ENCODE results near the gene RSPH1.

- TF ChIP-seq EP300 (IDR thresholded peaks at IDR 0.05; ENCODE audit: borderline replicate concordance in 1 of 2, low read depth in 1 of 2, low read length in 1 of 2): no peak
- TF ChIP-seq JUND (IDR thresholded peaks at IDR 0.05): no peak
- TF ChIP-seq CTCF (IDR thresholded peaks at IDR 0.05): no peak
- no peak for TF ChIP-seq MAX (IDR thresholded peaks at IDR 0.05; ENCODE audit: low read depth)
- TF ChIP-seq GABPA (IDR thresholded peaks at IDR 0.05; ENCODE audit: low read depth): no peak
- TF ChIP-seq SMC3 (IDR thresholded peaks at IDR 0.05; ENCODE audit: low read depth, low read length): no peak
- TF ChIP-seq REST (IDR thresholded peaks at IDR 0.05; ENCODE audit: low read depth, low read length): no peak
Observed at GRCh38 chr21:42461881-42462877, 33.8 kb downstream of the RSPH1 start.
